Ishikawa (cell line): Measurements from ENCODE around the gene ETNK2.

Experiments used
- CREB1 ChIP-seq: IDR thresholded peaks from 2 replicates; pipeline ENCODE4 v1.6.1; 2012; ENCODE audit warnings: low read depth
- RAD21 ChIP-seq: IDR thresholded peaks from 2 replicates; pipeline ENCODE4 v1.6.1; 2012; ENCODE audit warnings: low read depth

- TF ChIP-seq RAD21 (no peak), CREB1 (no peak)
Observed at GRCh38 chr1:204197068-204197467, 45.2 kb upstream of the ETNK2 start.
